B cell (primary cell): ENCODE results near the gene CDK13.
"Not testable (repeated sequence)": the region's sequence is repeated elsewhere in the genome, so short reads cannot be mapped to it uniquely, and the experiment has no call there.

ENCODE experiments used
- EZH2 ChIP-seq: IDR thresholded peaks from 2 replicates; pipeline ENCODE4 v1.6.1; 2012; ENCODE audit warnings: borderline replicate concordance, low read depth, mild to moderate bottlenecking, moderate library complexity, low read length; ENCODE audit not compliant: insufficient read depth, poor library complexity, severe bottlenecking
- TF ChIP-seq, protein P1 (sequence below): fragments of 200-600 bp; IDR thresholded peaks from one replicate; pipeline ENCODE4 v1.8.0; 2022; ENCODE audit warnings: antibody characterized with exemption, mild to moderate bottlenecking

GRCh38 chr7:39915847-39916246 lies 34.2 kb upstream of the CDK13 start:
- TF ChIP-seq, protein P1, sequence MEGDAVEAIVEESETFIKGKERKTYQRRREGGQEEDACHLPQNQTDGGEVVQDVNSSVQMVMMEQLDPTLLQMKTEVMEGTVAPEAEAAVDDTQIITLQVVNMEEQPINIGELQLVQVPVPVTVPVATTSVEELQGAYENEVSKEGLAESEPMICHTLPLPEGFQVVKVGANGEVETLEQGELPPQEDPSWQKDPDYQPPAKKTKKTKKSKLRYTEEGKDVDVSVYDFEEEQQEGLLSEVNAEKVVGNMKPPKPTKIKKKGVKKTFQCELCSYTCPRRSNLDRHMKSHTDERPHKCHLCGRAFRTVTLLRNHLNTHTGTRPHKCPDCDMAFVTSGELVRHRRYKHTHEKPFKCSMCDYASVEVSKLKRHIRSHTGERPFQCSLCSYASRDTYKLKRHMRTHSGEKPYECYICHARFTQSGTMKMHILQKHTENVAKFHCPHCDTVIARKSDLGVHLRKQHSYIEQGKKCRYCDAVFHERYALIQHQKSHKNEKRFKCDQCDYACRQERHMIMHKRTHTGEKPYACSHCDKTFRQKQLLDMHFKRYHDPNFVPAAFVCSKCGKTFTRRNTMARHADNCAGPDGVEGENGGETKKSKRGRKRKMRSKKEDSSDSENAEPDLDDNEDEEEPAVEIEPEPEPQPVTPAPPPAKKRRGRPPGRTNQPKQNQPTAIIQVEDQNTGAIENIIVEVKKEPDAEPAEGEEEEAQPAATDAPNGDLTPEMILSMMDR = not testable (repeated sequence)
- TF ChIP-seq EZH2 = not testable (repeated sequence)
